Hepatocyte (in vitro differentiated cells): ENCODE measurements around the gene DOCK1.

Source experiments
- CTCF ChIP-seq: fragments of 200-600 bp; sonication (generic); IDR thresholded peaks from 2 replicates; pipeline ENCODE4 v1.5.1; 2016; ENCODE audit warnings: antibody characterized with exemption, mild to moderate bottlenecking; ENCODE audit not compliant: poor library complexity
- EZH2 ChIP-seq: fragments of 200-600 bp; sonication (generic); IDR thresholded peaks from 2 replicates; pipeline ENCODE4 v1.6.1; 2016; ENCODE audit warnings: antibody characterized with exemption, mild to moderate bottlenecking, borderline replicate concordance
- EZH2phosphoT487 ChIP-seq: fragments of 200-600 bp; sonication (generic); IDR thresholded peaks from one replicate; pipeline ENCODE4 v1.6.1; 2018; ENCODE audit warnings: antibody characterized with exemption, mild to moderate bottlenecking, low read depth, moderate library complexity; ENCODE audit not compliant: unreplicated experiment, severe bottlenecking

- TF ChIP-seq CTCF (no peak), EZH2 (no peak), EZH2phosphoT487 (no peak)
These were observed 545.4 kb downstream of the DOCK1 start for GRCh38 chr10:127450644-127451043.
